HG03159 (cell line): Measurements from ENCODE around the gene DUOX2.
"Not testable (repeated sequence)": the region's sequence is repeated elsewhere in the genome, so short reads cannot be mapped to it uniquely, and the experiment has no call there.

ENCODE experiments used
- ATAC-seq: cut with Tn5 transposase; IDR thresholded peaks from one replicate; pipeline ENCODE4 v1.9.1; 2021; ENCODE audit warnings: mild to moderate bottlenecking, moderate library complexity; ENCODE audit not compliant: unreplicated experiment

DUOX2 gene

GRCh38 chr15:45077391-45077790 lies 36.6 kb downstream of the DUOX2 start:
- ATAC-seq = not testable (repeated sequence)

- not testable (repeated sequence) for ATAC-seq
Observed at GRCh38 chr15:45075440-45076320, 38.3 kb downstream of the DUOX2 start.

DNA sequence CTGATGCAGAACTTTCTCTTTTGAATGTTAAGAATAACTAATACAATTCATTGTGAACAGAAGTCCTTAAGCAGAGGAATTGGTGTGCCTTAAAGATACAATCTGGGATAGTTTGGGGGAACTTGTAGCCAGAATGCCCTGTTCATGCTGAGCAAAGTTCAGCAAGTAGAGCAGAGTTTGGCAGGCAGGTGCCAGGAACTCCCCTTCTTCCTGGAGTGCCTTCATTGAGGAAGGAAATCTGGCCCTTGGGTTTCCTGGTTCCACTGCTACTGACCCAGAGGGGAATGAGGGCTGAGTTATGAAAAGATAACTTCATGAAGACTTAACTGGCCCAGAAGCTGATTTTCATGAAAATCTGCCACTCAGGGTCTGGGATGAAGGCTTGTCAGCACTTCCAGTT lies 40.4 kb downstream of the DUOX2 start:
- ATAC-seq = not testable (repeated sequence)

GRCh38 chr15:45069942-45070360 lies 44.0 kb downstream of the DUOX2 start:
- not testable (repeated sequence) for ATAC-seq

GRCh38 chr15:45064386-45064785 lies 49.6 kb downstream of the DUOX2 start:
- no peak for ATAC-seq

GRCh38 chr15:45062301-45062700 lies 51.7 kb downstream of the DUOX2 start:
- not testable (repeated sequence) for ATAC-seq

DNA sequence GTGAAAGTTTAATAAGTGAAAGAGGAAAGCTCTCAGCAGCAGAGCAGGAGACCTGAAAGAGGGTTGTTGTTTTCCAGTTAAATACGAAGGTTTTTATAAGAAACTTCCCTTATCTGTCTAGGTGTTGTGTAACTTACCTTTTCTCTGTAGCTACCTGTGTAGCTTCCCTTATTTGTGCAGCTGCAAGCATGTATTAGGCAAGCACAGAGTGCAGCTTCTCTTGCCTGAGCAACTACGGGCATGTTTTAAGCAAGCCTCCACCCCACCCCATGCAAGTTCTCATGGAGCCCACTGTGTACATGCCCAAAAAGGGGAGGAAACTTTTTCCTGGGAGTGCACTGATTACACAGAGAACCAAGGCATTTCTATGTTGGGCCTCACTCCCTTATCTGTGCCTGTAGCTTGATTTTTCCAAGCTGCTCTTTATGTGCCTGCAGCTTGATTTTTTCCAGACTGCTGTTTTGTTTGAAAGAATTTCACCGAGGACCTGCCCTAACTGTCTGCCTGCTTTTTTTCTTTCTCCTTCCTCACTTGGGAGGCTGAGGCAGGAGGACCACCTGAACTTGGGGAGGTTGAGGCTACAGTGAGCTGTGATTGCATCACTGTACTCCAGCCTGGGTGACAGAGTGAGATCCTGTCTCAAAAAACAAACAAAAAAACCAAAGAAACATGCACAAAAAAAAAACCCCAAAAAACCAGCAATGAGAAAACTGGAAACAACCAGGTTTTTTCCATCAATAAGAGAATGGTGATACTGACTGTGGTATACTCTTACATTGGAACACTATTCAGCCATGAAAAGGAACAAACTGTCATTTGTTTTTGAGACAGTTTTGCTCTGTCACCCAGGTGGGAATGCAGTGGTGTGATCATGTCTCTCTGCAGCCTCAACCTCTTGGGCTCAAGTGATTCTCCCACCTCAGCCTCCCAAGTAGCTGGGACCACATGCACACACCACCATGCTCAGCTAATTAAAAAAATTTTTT lies 55.0 kb downstream of the DUOX2 start:
- ATAC-seq = not testable (repeated sequence)

GRCh38 chr15:45052676-45053075 lies 61.3 kb downstream of the DUOX2 start:
- not testable (repeated sequence) for ATAC-seq

DNA sequence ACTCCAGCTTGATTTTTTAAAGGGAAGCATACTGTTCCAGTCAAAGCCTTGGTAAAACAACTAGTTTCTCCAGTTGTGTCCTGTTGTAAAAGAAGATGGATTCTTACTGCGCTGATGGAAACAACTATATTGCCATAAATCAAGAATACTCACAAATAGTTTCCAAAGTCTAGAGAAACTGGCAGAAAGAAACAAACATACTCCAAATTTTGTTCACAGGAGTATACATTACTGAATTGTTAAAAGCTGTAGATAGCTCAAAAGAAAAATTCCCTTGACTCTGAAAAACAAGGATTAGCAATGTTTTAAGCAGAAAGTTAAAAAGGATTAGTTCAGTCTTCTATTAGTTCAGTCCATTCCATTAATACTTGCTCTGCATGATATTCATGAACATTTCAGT lies 63.4 kb downstream of the DUOX2 start:
- ATAC-seq = no peak

DNA sequence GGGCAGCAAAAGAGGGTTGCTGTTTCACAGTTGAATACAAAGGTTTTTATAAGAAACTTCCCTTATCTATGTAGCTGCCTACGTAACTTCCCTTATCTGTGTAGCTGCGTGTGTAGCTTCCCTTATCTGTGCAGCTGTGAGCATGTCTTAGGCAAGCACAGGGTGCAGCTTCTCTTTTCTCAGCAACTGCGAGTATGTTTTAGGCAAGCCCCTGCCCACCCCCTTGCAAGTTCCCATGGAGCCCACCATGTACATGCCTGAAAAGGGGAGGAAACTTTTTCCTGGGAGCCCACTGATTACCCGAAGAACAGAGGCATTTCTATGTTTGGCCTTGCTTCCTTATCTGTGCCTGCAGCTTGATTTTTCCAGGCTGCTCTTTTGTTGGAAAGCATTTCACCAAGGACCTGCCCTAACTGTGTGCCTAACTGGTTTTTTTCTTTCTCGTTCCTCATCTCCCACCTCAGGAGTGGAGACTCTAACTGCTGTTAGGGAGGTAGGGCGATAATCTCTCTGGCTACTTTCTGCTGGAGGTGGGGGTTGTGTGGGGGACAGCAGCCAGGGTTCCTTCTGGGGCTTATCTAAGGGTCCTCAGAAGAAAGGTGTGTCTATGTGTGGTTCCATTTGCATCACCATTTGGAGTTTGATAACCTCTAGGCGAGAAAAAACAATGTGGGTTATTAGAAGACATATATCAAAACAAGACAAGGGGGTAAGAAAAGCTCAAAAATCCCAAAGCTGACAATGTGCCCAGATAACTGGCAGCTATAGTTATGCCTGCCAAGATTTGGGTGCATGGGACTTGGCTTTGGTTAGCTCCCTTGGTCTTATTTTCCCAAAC lies 65.0 kb downstream of the DUOX2 start:
- ATAC-seq = no peak

DNA sequence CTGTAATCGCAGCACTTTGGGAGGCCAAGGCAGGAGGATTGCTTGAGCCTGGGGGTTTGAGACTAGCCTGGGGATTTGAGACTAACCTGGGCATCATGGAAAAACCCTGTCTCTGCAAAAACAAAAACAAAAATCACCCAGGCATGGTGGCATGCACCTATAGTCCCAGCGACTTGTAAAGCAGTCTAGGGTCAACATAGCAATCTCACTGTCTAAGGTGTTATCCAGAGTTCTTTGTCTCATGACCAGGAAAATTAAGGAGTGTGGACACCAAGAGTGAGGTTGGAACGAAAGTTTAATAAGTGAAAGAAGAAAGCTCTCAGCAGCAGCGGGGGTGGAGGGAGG lies 65.6 kb downstream of the DUOX2 start:
- not testable (repeated sequence) for ATAC-seq

- ATAC-seq = not testable (repeated sequence)
Observed at GRCh38 chr15:45044270-45044669, 69.7 kb downstream of the DUOX2 start.

- ATAC-seq = not testable (repeated sequence)
Observed at GRCh38 chr15:45042859-45043258, 71.1 kb downstream of the DUOX2 start.
